Activated naive CD4-positive, alpha-beta T cell treated with anti-CD3 and anti-CD28 coated beads, Interleukin-2, amount 50 U/mL, for 24 hours (primary cell): Measurements from ENCODE around the gene BAHD1.
A peak's percentile ranks its signal among the peaks of the same experiment; 100 is the strongest.

ENCODE experiments used
- H3K27ac Mint-ChIP-seq: one replicate; pipeline ENCODE4 v1.8.0; 2021; ENCODE audit warnings: mild to moderate bottlenecking, mixed read lengths
- H3K27me3 Mint-ChIP-seq: one replicate; pipeline ENCODE4 v1.8.0; 2021; ENCODE audit warnings: mixed read lengths
- H3K36me3 Mint-ChIP-seq: one replicate; pipeline ENCODE4 v1.8.0; 2021; ENCODE audit warnings: mixed read lengths
- H3K4me1 Mint-ChIP-seq: one replicate; pipeline ENCODE4 v1.8.0; 2021; ENCODE audit warnings: mixed read lengths
- H3K4me3 Mint-ChIP-seq: one replicate; pipeline ENCODE4 v1.8.0; 2021; ENCODE audit warnings: mild to moderate bottlenecking, mixed read lengths
- H3K9me3 Mint-ChIP-seq: one replicate; pipeline ENCODE4 v1.8.0; 2021; ENCODE audit warnings: mixed read lengths

Gene BAHD1

GRCh38 chr15:40487816-40488682 lies 47.3 kb downstream of the BAHD1 start:
- no peaks in the 10 kb centered on the region for H3K9me3 Mint-ChIP-seq
- no peak overlapping the region for H3K4me3 Mint-ChIP-seq
- H3K27me3 Mint-ChIP-seq, result no peaks in the 10 kb centered on the region
- H3K27ac Mint-ChIP-seq, result no peak overlapping the region
- H3K36me3 Mint-ChIP-seq, result no peaks in the 10 kb centered on the region
- peaks cover 5% of the 10 kb centered on the region for H3K4me1 Mint-ChIP-seq

- H3K36me3 Mint-ChIP-seq, result no peaks in the 10 kb centered on the region
- H3K9me3 Mint-ChIP-seq, result no peaks in the 10 kb centered on the region
- no peaks in the 10 kb centered on the region for H3K27me3 Mint-ChIP-seq
- peaks cover 20% of the 10 kb centered on the region for H3K4me1 Mint-ChIP-seq
- no peak overlapping the region for H3K27ac Mint-ChIP-seq
- no peak overlapping the region for H3K4me3 Mint-ChIP-seq
Measured at GRCh38 chr15:40489274-40490175, 48.8 kb downstream of the BAHD1 start.

- peaks cover 36% of the 10 kb centered on the region for H3K4me1 Mint-ChIP-seq
- H3K27ac Mint-ChIP-seq, result peak overlapping the region; percentile 73
- H3K4me3 Mint-ChIP-seq, result peak overlapping the region; percentile 19
- no peaks in the 10 kb centered on the region for H3K36me3 Mint-ChIP-seq
- H3K9me3 Mint-ChIP-seq, result no peaks in the 10 kb centered on the region
- H3K27me3 Mint-ChIP-seq, result no peaks in the 10 kb centered on the region
Measured at GRCh38 chr15:40493089-40493840, 52.5 kb downstream of the BAHD1 start.

- no peaks in the 10 kb centered on the region for H3K27me3 Mint-ChIP-seq
- no peak overlapping the region for H3K4me3 Mint-ChIP-seq
- H3K27ac Mint-ChIP-seq, result peak overlapping the region; percentile 11
- no peaks in the 10 kb centered on the region for H3K36me3 Mint-ChIP-seq
- H3K4me1 Mint-ChIP-seq, result peaks cover 40% of the 10 kb centered on the region
- H3K9me3 Mint-ChIP-seq, result no peaks in the 10 kb centered on the region
Measured at GRCh38 chr15:40495516-40495915, 54.8 kb downstream of the BAHD1 start.

- Mint-ChIP-seq H3K36me3 (no peaks in the 10 kb centered on the region), H3K4me1 (peaks cover 36% of the 10 kb centered on the region), H3K4me3 (no peak overlapping the region), H3K27ac (no peak overlapping the region), H3K9me3 (no peaks in the 10 kb centered on the region), H3K27me3 (no peaks in the 10 kb centered on the region)
Measured at GRCh38 chr15:40498418-40498817, 57.7 kb downstream of the BAHD1 start.

- Mint-ChIP-seq H3K36me3 (no peaks in the 10 kb centered on the region), H3K9me3 (no peaks in the 10 kb centered on the region), H3K27ac (no peak overlapping the region), H3K27me3 (no peaks in the 10 kb centered on the region), H3K4me3 (no peak overlapping the region), H3K4me1 (peaks cover 31% of the 10 kb centered on the region)
Measured at GRCh38 chr15:40498891-40499290, 58.1 kb downstream of the BAHD1 start.

GRCh38 chr15:40499931-40500330 lies 59.2 kb downstream of the BAHD1 start:
- Mint-ChIP-seq H3K27me3 (peaks cover 2% of the 10 kb centered on the region), H3K36me3 (no peaks in the 10 kb centered on the region), H3K4me1 (peaks cover 21% of the 10 kb centered on the region), H3K9me3 (no peaks in the 10 kb centered on the region), H3K27ac (no peak overlapping the region), H3K4me3 (no peak overlapping the region)

- Mint-ChIP-seq H3K4me1 (peaks cover 14% of the 10 kb centered on the region), H3K4me3 (no peak overlapping the region), H3K36me3 (no peaks in the 10 kb centered on the region), H3K27me3 (peaks cover 3% of the 10 kb centered on the region), H3K27ac (peak overlapping the region; percentile 70), H3K9me3 (no peaks in the 10 kb centered on the region)
Measured at GRCh38 chr15:40500568-40501330, 60.0 kb downstream of the BAHD1 start.

- no peak overlapping the region for H3K4me3 Mint-ChIP-seq
- H3K36me3 Mint-ChIP-seq, result no peaks in the 10 kb centered on the region
- peaks cover 13% of the 10 kb centered on the region for H3K4me1 Mint-ChIP-seq
- H3K27ac Mint-ChIP-seq, result no peak overlapping the region
- H3K27me3 Mint-ChIP-seq, result peaks cover 4% of the 10 kb centered on the region
- H3K9me3 Mint-ChIP-seq, result no peaks in the 10 kb centered on the region
Measured at GRCh38 chr15:40501487-40501886, 60.7 kb downstream of the BAHD1 start.

- Mint-ChIP-seq H3K4me3 (peak overlapping the region; percentile 58), H3K36me3 (no peaks in the 10 kb centered on the region), H3K27me3 (peaks cover 27% of the 10 kb centered on the region), H3K4me1 (peaks cover 21% of the 10 kb centered on the region), H3K9me3 (no peaks in the 10 kb centered on the region), H3K27ac (no peak overlapping the region)
Measured at GRCh38 chr15:40506964-40507571, 66.3 kb downstream of the BAHD1 start.

GRCh38 chr15:40508216-40508615 lies 67.5 kb downstream of the BAHD1 start:
- no peak overlapping the region for H3K4me3 Mint-ChIP-seq
- no peak overlapping the region for H3K27ac Mint-ChIP-seq
- no peaks in the 10 kb centered on the region for H3K36me3 Mint-ChIP-seq
- no peaks in the 10 kb centered on the region for H3K9me3 Mint-ChIP-seq
- H3K4me1 Mint-ChIP-seq, result peaks cover 26% of the 10 kb centered on the region
- H3K27me3 Mint-ChIP-seq, result peaks cover 37% of the 10 kb centered on the region

GRCh38 chr15:40510201-40510600 lies 69.4 kb downstream of the BAHD1 start:
- H3K27ac Mint-ChIP-seq, result no peak overlapping the region
- peak overlapping the region; percentile 48 for H3K4me3 Mint-ChIP-seq
- H3K4me1 Mint-ChIP-seq, result peaks cover 26% of the 10 kb centered on the region
- H3K36me3 Mint-ChIP-seq, result no peaks in the 10 kb centered on the region
- H3K27me3 Mint-ChIP-seq, result peaks cover 35% of the 10 kb centered on the region
- H3K9me3 Mint-ChIP-seq, result no peaks in the 10 kb centered on the region

GRCh38 chr15:40511093-40511471 lies 70.3 kb downstream of the BAHD1 start:
- peaks cover 35% of the 10 kb centered on the region for H3K27me3 Mint-ChIP-seq
- peaks cover 26% of the 10 kb centered on the region for H3K4me1 Mint-ChIP-seq
- no peaks in the 10 kb centered on the region for H3K36me3 Mint-ChIP-seq
- H3K9me3 Mint-ChIP-seq, result no peaks in the 10 kb centered on the region
- H3K27ac Mint-ChIP-seq, result no peak overlapping the region
- peak overlapping the region; percentile 84 for H3K4me3 Mint-ChIP-seq

GRCh38 chr15:40511472-40512133 lies 70.8 kb downstream of the BAHD1 start:
- H3K27me3 Mint-ChIP-seq, result peaks cover 33% of the 10 kb centered on the region

More at GRCh38 chr15:40511472-40512133, 70.8 kb downstream of the BAHD1 start:
- no peaks in the 10 kb centered on the region for H3K9me3 Mint-ChIP-seq
- H3K4me1 Mint-ChIP-seq, result peaks cover 24% of the 10 kb centered on the region
- H3K4me3 Mint-ChIP-seq, result peak overlapping the region; percentile 84
- H3K27ac Mint-ChIP-seq, result no peak overlapping the region
- H3K36me3 Mint-ChIP-seq, result no peaks in the 10 kb centered on the region
